K562 (cell line): ENCODE results near the gene CLASP1. TPM values are rescaled to one million over a fixed set of nuclear protein-coding genes. Genes with fewer than 3 reads are reported as not detected.

Experiments used
- ATAC-seq: fragments of 200-7000 bp; cut with Tn5 transposase; 3 replicates; pipeline ENCODE4 v1.9.1; 2020; ENCODE audit warnings: moderate library complexity
- BruUV-seq: library from RNA; stranded (reverse); fragments of 400-500 nt; replicated peaks from 2 replicates; lab custom pipeline; 2021; lab: Mats Ljungman, UMichigan
- CTCF ChIA-PET: fragments of 300-600 bp; formaldehyde crosslinking; extraction: SDS; loops from one replicate; lab custom pipeline; 2021; ENCODE audit warnings: low intra/inter-chr PET ratio; lab: Yijun Ruan, JAX
- POLR2A ChIA-PET: fragments of 300-600, 350-650 bp; sonication (Branson Sonifier 250); formaldehyde crosslinking; extraction: SDS; loops from one replicate; lab custom pipeline; 2021; ENCODE audit warnings: antibody characterized with exemption, inconsistent platforms; lab: Yijun Ruan, JAX
- DNase-seq, 4 experiments: peaks; one replicate each; pipeline versions ENCODE4 v3.0.0 to v3.0.0-alpha.2; 2011 to 2018; ENCODE audit warnings: low spot score in 3 of 4, mixed read lengths in 3 of 4; ENCODE audit errors: extremely low read depth in 1 of 4
- FAIRE-seq: peaks from 2 replicates; lab custom pipeline; 2011; peaks lifted over from hg19 to GRCh38; lab: Jason Lieb, UNC
- H2AFZ ChIP-seq: 2 replicates; pipeline ENCODE4 v1.6.0; 2011; ENCODE audit warnings: low read depth, low read length, control low read depth, inconsistent platforms
- H3K27ac ChIP-seq: fragments of 200-600 bp; 3 replicates; pipeline ENCODE4 v1.8.0; 2011; ENCODE audit warnings: low read depth, mild to moderate bottlenecking, control low read depth, inconsistent platforms, low read length, moderate library complexity, mixed read lengths; ENCODE audit errors: extremely low read depth
- H3K27me3 ChIP-seq, 2 experiments: fragments of 300-600 bp in 1 of 2; 2 replicates in 1 of 2; 3 replicates in 1 of 2; pipeline versions ENCODE4 v1.6.0 to v1.8.0; 2011; ENCODE audit warnings: inconsistent platforms in 2 of 2, low read length in 2 of 2, mild to moderate bottlenecking in 1 of 2, mixed read lengths in 1 of 2, moderate library complexity in 1 of 2; ENCODE audit not compliant: control insufficient read depth in 2 of 2, insufficient read depth in 2 of 2
- H3K36me3 ChIP-seq: fragments of 300-600 bp; 3 replicates; pipeline ENCODE4 v1.8.0; 2011; ENCODE audit warnings: mild to moderate bottlenecking, low read length, inconsistent platforms; ENCODE audit not compliant: control insufficient read depth, insufficient read depth
- H3K4me1 ChIP-seq, 2 experiments: fragments of 200-600 bp in 1 of 2; replicated peaks in 1 of 2; 2 replicates in 1 of 2; 3 replicates in 1 of 2; pipeline versions ENCODE4 v1.5.1 to v1.8.0; 2011; ENCODE audit warnings: inconsistent platforms in 2 of 2, low read length in 2 of 2, mild to moderate bottlenecking in 1 of 2, mixed read lengths in 1 of 2, moderate library complexity in 1 of 2; ENCODE audit not compliant: control insufficient read depth in 2 of 2, insufficient read depth in 2 of 2
- H3K4me2 ChIP-seq: 2 replicates; pipeline ENCODE4 v1.6.1; 2011; ENCODE audit warnings: low read length, control low read depth, inconsistent platforms, mixed read lengths; ENCODE audit not compliant: insufficient read depth
- H3K4me3 ChIP-seq: fragments of 200-600 bp; sonication (generic), shearing (Covaris generic); 2 replicates; pipeline ENCODE4 v1.5.1; 2016; ENCODE audit warnings: control low read depth, inconsistent platforms
- H3K79me2 ChIP-seq: fragments of 200-600 bp; 3 replicates; pipeline ENCODE4 v1.8.0; 2011; ENCODE audit warnings: low read length, inconsistent platforms; ENCODE audit not compliant: control insufficient read depth, insufficient read depth
- H3K9ac ChIP-seq, 2 experiments: 2 replicates each; pipeline versions ENCODE4 v1.6.0 to v1.6.1; 2011; ENCODE audit warnings: low read depth in 2 of 2, low read length in 2 of 2, control low read depth in 1 of 2, inconsistent platforms in 1 of 2, mild to moderate bottlenecking in 1 of 2, mixed read lengths in 1 of 2; ENCODE audit not compliant: insufficient read depth in 1 of 2
- H3K9me1 ChIP-seq: one replicate; pipeline ENCODE4 v1.6.0; 2011; ENCODE audit warnings: inconsistent platforms, mild to moderate bottlenecking, low read length, moderate library complexity; ENCODE audit not compliant: control insufficient read depth, insufficient read depth
- H3K9me3 ChIP-seq: replicated peaks from 2 replicates; pipeline ENCODE4 v1.5.1; 2011; ENCODE audit warnings: low read depth, low read length, inconsistent platforms; ENCODE audit not compliant: control insufficient read depth, insufficient read depth
- H4K20me1 ChIP-seq: replicated peaks from 2 replicates; pipeline ENCODE4 v1.6.1; 2011; ENCODE audit warnings: low read length, inconsistent platforms, mixed read lengths; ENCODE audit not compliant: control insufficient read depth, insufficient read depth
- PTBP1 ChIP-seq: fragments of 200-400 bp; formaldehyde crosslinking; IDR thresholded peaks from 2 replicates; pipeline ENCODE4 v1.6.1; 2017; ENCODE audit warnings: low read depth, low read length
- RBM25 ChIP-seq: fragments of 200-400 bp; formaldehyde crosslinking; IDR thresholded peaks from 2 replicates; pipeline ENCODE4 v1.6.1; 2018; ENCODE audit warnings: low read length, low read depth, moderate library complexity; ENCODE audit not compliant: severe bottlenecking
- ZNF717 ChIP-seq: fragments of 250-450 bp; sonication (Bioruptor Pico); IDR thresholded peaks from 2 replicates; pipeline ENCODE4 v1.5.0; 2021
- WGBS: fragments of 100-300 bp; shearing (Covaris generic); methylation state at CpG from one replicate; pipeline ENCODE4 v1.1.6; 2016; ENCODE audit warnings: low coverage, mixed read lengths; ENCODE audit not compliant: insufficient coverage; ENCODE audit errors: missing lambda C conversion rate; 5-methylcytosine and 5-hydroxymethylcytosine counted together
- in situ Hi-C: fragments of 300-500 bp; cut with MboI; formaldehyde crosslinking; loops from 4 replicates; pipeline ENCODE4 v1.15.0; 2018; ENCODE audit warnings: inconsistent platforms, mixed read lengths
- intact Hi-C: fragments of 100-400 bp; cut with micrococcal nuclease; formaldehyde crosslinking; loops from 2 replicates; pipeline ENCODE4 v1.14.2; 2022
- polyA plus RNA-seq, 8 experiments: library from polyadenylated mRNA; depleted of rRNA in 4 of 8; stranded (reverse) in 5 of 8; unstranded in 3 of 8; fragments of >200 nt; fragmentation: Nextera tagmentation in 2 of 8; fragmentation: Illumina TruSeq in 1 of 8; extraction: Ambion mirVana in 2 of 8; extraction: Trizol in 1 of 8; gene quantifications; 2 replicates each; pipeline versions ENCODE4 v1.2.1 to v1.2.3, GENCODE V29; 2011 to 2014; ENCODE audit warnings: inconsistent platforms in 1 of 8, missing spikeins in 1 of 8
- total RNA-seq, 7 experiments: library from RNA; depleted of rRNA in 6 of 7; stranded (reverse); fragments of >200 nt in 6 of 7; fragmentation: Illumina TruSeq in 2 of 7; extraction: Trizol in 2 of 7; gene quantifications; 2 replicates each; pipeline versions ENCODE4 v1.2.1 to v1.2.3, GENCODE V29; 2011 to 2021; ENCODE audit warnings: low replicate concordance in 1 of 7
- TF ChIP-seq, protein P1 (sequence below): fragments of 250-450 bp; sonication (Bioruptor Pico); IDR thresholded peaks from 2 replicates; pipeline ENCODE4 v1.9.0; 2021; ENCODE audit warnings: mild to moderate bottlenecking, inconsistent platforms

CLASP1 gene
- total and polyA plus RNA-seq, 9 of the 15 experiments (the other 6 are each of a cell fraction or from before 2014, with no cell fraction given), result 1.7 to 40.3 (median 20.7) TPM

DNA sequence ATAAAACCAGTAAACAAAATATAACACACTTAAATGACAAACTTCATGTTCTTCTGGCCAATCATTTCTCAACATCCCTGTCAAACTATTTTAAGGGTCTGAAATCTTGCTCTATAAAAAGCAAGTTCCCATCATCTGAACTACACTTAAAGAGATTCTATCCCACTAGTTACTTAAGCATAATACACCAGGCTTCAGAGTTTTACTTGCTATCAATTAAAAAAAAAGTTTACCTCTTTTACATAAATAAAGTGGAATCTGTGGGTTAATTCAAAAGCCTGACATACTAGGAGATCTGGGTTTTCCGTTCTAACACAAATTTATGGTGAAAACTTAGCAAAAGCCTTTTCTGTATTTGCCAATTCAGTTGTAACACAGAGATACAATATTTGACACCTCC lies 1.9 kb downstream of the CLASP1 start:
- Histone ChIP-seq H3K27me3 (no peaks in the 10 kb centered on the region), H3K9ac (peak overlapping the region in 1 of 2 experiments; percentile 99; a peak in 2 of 4 replicates)
- ChIA-PET POLR2A (interaction anchor here (1.0 kb wide), 1 partner anchor 220 kb away, joined by 4 read pairs; no protein-coding TSS in a partner anchor), CTCF (no interaction called here)
- in situ Hi-C loops, result no loop called here
- TF ChIP-seq, protein P1, sequence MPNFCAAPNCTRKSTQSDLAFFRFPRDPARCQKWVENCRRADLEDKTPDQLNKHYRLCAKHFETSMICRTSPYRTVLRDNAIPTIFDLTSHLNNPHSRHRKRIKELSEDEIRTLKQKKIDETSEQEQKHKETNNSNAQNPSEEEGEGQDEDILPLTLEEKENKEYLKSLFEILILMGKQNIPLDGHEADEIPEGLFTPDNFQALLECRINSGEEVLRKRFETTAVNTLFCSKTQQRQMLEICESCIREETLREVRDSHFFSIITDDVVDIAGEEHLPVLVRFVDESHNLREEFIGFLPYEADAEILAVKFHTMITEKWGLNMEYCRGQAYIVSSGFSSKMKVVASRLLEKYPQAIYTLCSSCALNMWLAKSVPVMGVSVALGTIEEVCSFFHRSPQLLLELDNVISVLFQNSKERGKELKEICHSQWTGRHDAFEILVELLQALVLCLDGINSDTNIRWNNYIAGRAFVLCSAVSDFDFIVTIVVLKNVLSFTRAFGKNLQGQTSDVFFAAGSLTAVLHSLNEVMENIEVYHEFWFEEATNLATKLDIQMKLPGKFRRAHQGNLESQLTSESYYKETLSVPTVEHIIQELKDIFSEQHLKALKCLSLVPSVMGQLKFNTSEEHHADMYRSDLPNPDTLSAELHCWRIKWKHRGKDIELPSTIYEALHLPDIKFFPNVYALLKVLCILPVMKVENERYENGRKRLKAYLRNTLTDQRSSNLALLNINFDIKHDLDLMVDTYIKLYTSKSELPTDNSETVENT (CRISPR knock-in tag), result no peak
- TF ChIP-seq RBM25, result no peak
- TF ChIP-seq ZNF717 (CRISPR knock-in tag), result no peak
- TF ChIP-seq PTBP1, result no peak
- TF ChIP-seq, all 486 proteins: peak for 0
- intact Hi-C loops, result no loop called here
- Histone ChIP-seq H3K79me2 (peaks cover 94% of the 10 kb centered on the region), H3K4me3 (0 out of 2 replicates have a peak overlapping the region, but pooled peaks have one; percentile 88), H4K20me1 (no peaks in the 10 kb centered on the region), H3K4me1 (peaks cover 12 to 13% of the 10 kb centered on the region in 2 experiments), H3K4me2 (peak overlapping the region; percentile 21; the same call in 1 of the 2 replicates), H3K36me3 (peaks cover 1% of the 10 kb centered on the region; the same call in 1 of the 3 replicates), H3K9me3 (no peaks in the 10 kb centered on the region), H3K27ac (peak overlapping the region; percentile 18; the same call in 1 of the 3 replicates), H2AFZ (no peak overlapping the region), H3K9me1 (no peaks in the 10 kb centered on the region)
- no TSS peak for BruUV-seq
- FAIRE-seq (peak; percentile 15), DNase-seq (no peak), ATAC-seq (no peak)
- 50% methylated on average over 1 of the region's 1 CpG for WGBS
